HCT116 (cell line): ENCODE measurements around the gene SLFNL1. TPM values are rescaled to one million over a fixed set of nuclear protein-coding genes. Genes with fewer than 3 reads are reported as not detected.

Experiments
- ATAC-seq: fragments of 200-7000 bp; cut with Tn5 transposase; 2 replicates; pipeline ENCODE4 v1.9.1; 2020; ENCODE audit warnings: mild to moderate bottlenecking, moderate library complexity
- BruUV-seq: library from RNA; stranded (reverse); fragments of 400-500 nt; replicated peaks from 2 replicates; lab custom pipeline; 2021; lab: Mats Ljungman, UMichigan
- CTCF ChIA-PET: fragments of 300-600 bp; sonication (Branson Sonifier 250); formaldehyde crosslinking; loops from one replicate; lab custom pipeline; 2021; ENCODE audit warnings: antibody characterized with exemption; lab: Charles Lee
- POLR2A ChIA-PET: fragments of 300-600, 350-600 bp; sonication (Branson Sonifier 250); formaldehyde crosslinking; loops from one replicate; lab custom pipeline; 2021; ENCODE audit warnings: antibody characterized with exemption; lab: Charles Lee
- RAD21 ChIA-PET, 2 experiments: fragments of 300-600 bp; sonication (Branson Sonifier 250); formaldehyde crosslinking; loops; one replicate each; lab custom pipeline; 2023; ENCODE audit warnings: low total read pairs in 2 of 2; ENCODE audit not compliant: uncharacterized antibody in 2 of 2, unreplicated experiment in 2 of 2, low non-redundant PET in 1 of 2; lab: Charles Lee
- DNase-seq: peaks from one replicate; pipeline ENCODE4 v3.0.0-alpha.2; 2010; ENCODE audit warnings: low read depth, low spot score
- H2AFZ ChIP-seq: fragments of 200-600 bp; shearing (Covaris generic), sonication (generic); 2 replicates; pipeline ENCODE4 v1.6.1; 2017; ENCODE audit warnings: low read depth, mixed run types, mixed read lengths, antibody characterized with exemption, low read length; ENCODE audit not compliant: poor library complexity, severe bottlenecking
- H3K27ac ChIP-seq: 2 replicates; pipeline ENCODE4 v1.5.1; 2012; ENCODE audit warnings: low read depth, low read length
- H3K27me3 ChIP-seq: fragments of 200-600 bp; sonication (generic); 2 replicates; pipeline ENCODE4 v1.6.1; 2016; ENCODE audit warnings: mixed run types, low read length, mixed read lengths; ENCODE audit not compliant: insufficient read depth
- H3K36me3 ChIP-seq, 2 experiments: fragments of 200-500 bp in 1 of 2; fragments of 200-600 bp in 1 of 2; sonication (Bioruptor generic) in 1 of 2; sonication (generic) in 1 of 2; 2 replicates each; pipeline versions ENCODE4 v1.5.1 to v1.6.1; 2014 to 2016; ENCODE audit warnings: low read length in 2 of 2, inconsistent platforms in 1 of 2, mixed read lengths in 1 of 2, mixed run types in 1 of 2; ENCODE audit not compliant: insufficient read depth in 2 of 2, control insufficient read depth in 1 of 2
- H3K4me1 ChIP-seq, 2 experiments: fragments of 200-600 bp in 1 of 2; sonication (generic) in 1 of 2; 2 replicates each; pipeline versions ENCODE4 v1.5.1 to v1.6.1; 2012 to 2017; ENCODE audit warnings: low read length in 2 of 2, inconsistent platforms in 1 of 2, mild to moderate bottlenecking in 1 of 2, mixed read lengths in 1 of 2, mixed run types in 1 of 2, moderate library complexity in 1 of 2; ENCODE audit not compliant: insufficient read depth in 2 of 2, control insufficient read depth in 1 of 2
- H3K4me2 ChIP-seq: fragments of 200-600 bp; sonication (generic); 2 replicates; pipeline ENCODE4 v1.6.1; 2017; ENCODE audit warnings: mixed run types, low read length, mixed read lengths
- H3K4me3 ChIP-seq, 2 experiments: fragments of 200-600 bp in 1 of 2; sonication (generic) in 1 of 2; replicated peaks in 1 of 2; 2 replicates each; pipeline ENCODE4 v1.5.1; 2011 to 2016; ENCODE audit warnings: low read length in 2 of 2, control low read depth in 1 of 2, low read depth in 1 of 2, mild to moderate bottlenecking in 1 of 2, mixed read lengths in 1 of 2, mixed run types in 1 of 2
- H3K79me2 ChIP-seq: fragments of 200-600 bp; sonication (generic); 2 replicates; pipeline ENCODE4 v1.6.1; 2017; ENCODE audit warnings: mild to moderate bottlenecking, mixed run types, low read length, moderate library complexity, mixed read lengths; ENCODE audit not compliant: insufficient read depth
- H3K9ac ChIP-seq: fragments of 200-600 bp; sonication (generic); 2 replicates; pipeline ENCODE4 v1.6.1; 2016; ENCODE audit warnings: low read length, mixed read lengths
- H3K9me2 ChIP-seq: fragments of 200-600 bp; sonication (generic), shearing (Covaris generic); 2 replicates; pipeline ENCODE4 v1.6.1; 2017; ENCODE audit warnings: mixed run types, mild to moderate bottlenecking, moderate library complexity; ENCODE audit not compliant: insufficient read depth
- H3K9me3 ChIP-seq, 2 experiments: fragments of 200-500 bp in 1 of 2; fragments of 200-600 bp in 1 of 2; sonication (Bioruptor generic) in 1 of 2; sonication (generic) in 1 of 2; 2 replicates each; pipeline ENCODE4 v1.6.1; 2014 to 2017; ENCODE audit warnings: low read length in 2 of 2, mixed read lengths in 2 of 2, inconsistent platforms in 1 of 2, low read depth in 1 of 2, mild to moderate bottlenecking in 1 of 2, mixed run types in 1 of 2, moderate library complexity in 1 of 2; ENCODE audit not compliant: control insufficient read depth in 1 of 2, insufficient read depth in 1 of 2
- H4K20me1 ChIP-seq: fragments of 200-600 bp; sonication (generic), shearing (Covaris generic); 2 replicates; pipeline ENCODE4 v1.6.1; 2017; ENCODE audit warnings: mixed run types, mild to moderate bottlenecking, moderate library complexity; ENCODE audit not compliant: insufficient read depth
- ATF3 ChIP-seq: IDR thresholded peaks from 2 replicates; pipeline ENCODE4 v1.6.1; 2012
- CBX3 ChIP-seq: IDR thresholded peaks from 2 replicates; pipeline ENCODE4 v1.6.1; 2012; ENCODE audit warnings: low read depth
- CEBPB ChIP-seq: IDR thresholded peaks from 2 replicates; pipeline ENCODE4 v1.6.1; 2012; ENCODE audit warnings: low read depth
- CTCF ChIP-seq, 3 experiments: fragments of 200-600 bp in 1 of 3; sonication (generic) in 1 of 3; IDR thresholded peaks in 2 of 3; conservative IDR thresholded peaks in 1 of 3; 2 replicates each; pipeline ENCODE4 v1.5.1; 2012 to 2017; ENCODE audit warnings: low read depth in 2 of 3, low read length in 2 of 3, antibody characterized with exemption in 1 of 3, borderline replicate concordance in 1 of 3, control low read depth in 1 of 3, mild to moderate bottlenecking in 1 of 3, mixed read lengths in 1 of 3, mixed run types in 1 of 3, moderate library complexity in 1 of 3; ENCODE audit not compliant: insufficient read depth in 1 of 3
- EGR1 ChIP-seq: IDR thresholded peaks from 2 replicates; pipeline ENCODE4 v1.6.1; 2012; ENCODE audit warnings: low read depth
- ELF1 ChIP-seq: IDR thresholded peaks from 2 replicates; pipeline ENCODE4 v1.6.1; 2012; ENCODE audit warnings: low read depth, borderline replicate concordance
- EZH2 ChIP-seq: fragments of 200-600 bp; sonication (generic); IDR thresholded peaks from 2 replicates; pipeline ENCODE4 v1.6.1; 2017; ENCODE audit warnings: antibody characterized with exemption, mixed run types
- EZH2phosphoT487 ChIP-seq: fragments of 200-600 bp; IDR thresholded peaks from 2 replicates; pipeline ENCODE4 v1.6.1; 2018; ENCODE audit warnings: antibody characterized with exemption, borderline replicate concordance
- FOSL1 ChIP-seq: IDR thresholded peaks from 2 replicates; pipeline ENCODE4 v1.6.1; 2012; ENCODE audit warnings: low read depth
- MAX ChIP-seq: IDR thresholded peaks from 2 replicates; pipeline ENCODE4 v1.6.1; 2012
- POLR2A ChIP-seq: IDR thresholded peaks from 2 replicates; pipeline ENCODE4 v1.7.0; 2011; ENCODE audit warnings: borderline replicate concordance; ENCODE audit not compliant: insufficient read depth, insufficient read length; ENCODE audit errors: extremely low read depth
- POLR2AphosphoS5 ChIP-seq: IDR thresholded peaks from 2 replicates; pipeline ENCODE4 v1.6.1; 2011; ENCODE audit warnings: mild to moderate bottlenecking, low read depth, low read length, moderate library complexity
- RAD21 ChIP-seq: IDR thresholded peaks from 2 replicates; pipeline ENCODE4 v1.6.1; 2012; ENCODE audit warnings: low read depth, mild to moderate bottlenecking
- REST ChIP-seq: IDR thresholded peaks from 2 replicates; pipeline ENCODE4 v1.6.1; 2012; ENCODE audit warnings: low read depth
- SIN3A ChIP-seq: IDR thresholded peaks from 2 replicates; pipeline ENCODE4 v1.6.1; 2012; ENCODE audit warnings: low read depth
- SRF ChIP-seq: IDR thresholded peaks from 2 replicates; pipeline ENCODE4 v1.6.1; 2012; ENCODE audit warnings: low read depth
- TCF7L2 ChIP-seq: IDR thresholded peaks from 2 replicates; pipeline ENCODE4 v1.7.0; 2011; ENCODE audit warnings: borderline replicate concordance, inconsistent platforms; ENCODE audit not compliant: insufficient read depth, insufficient read length; ENCODE audit errors: extremely low read depth
- YY1 ChIP-seq: IDR thresholded peaks from 2 replicates; pipeline ENCODE4 v1.6.1; 2011; ENCODE audit warnings: low read length, low read depth, moderate library complexity, mild to moderate bottlenecking; ENCODE audit not compliant: insufficient replicate concordance; ENCODE audit errors: extremely low read depth
- ZNF274 ChIP-seq: fragments of 200-500 bp; sonication (Bioruptor generic); IDR thresholded peaks from 2 replicates; pipeline ENCODE4 v1.6.1; 2014; ENCODE audit warnings: mild to moderate bottlenecking, low read depth, low read length, inconsistent platforms
- intact Hi-C: fragments of 100-400 bp; cut with micrococcal nuclease; formaldehyde crosslinking; loops from 2 replicates; pipeline ENCODE4 v1.10.0; 2022
- total RNA-seq: library from RNA; stranded (reverse); gene quantifications from one replicate; pipeline ENCODE4 v1.2.1, GENCODE V29; 2021; ENCODE audit not compliant: unreplicated experiment

The SLFNL1 gene
- total RNA-seq, 1 experiment from 2014 or later: 0.20 TPM

- ChIA-PET CTCF (no interaction called here), RAD21 (no interaction called here)
- Histone ChIP-seq H3K4me2 (no peak overlapping the region), H3K4me3 (no peak overlapping the region), H3K79me2 (peaks cover 96% of the 10 kb centered on the region), H3K9me3 (no peaks in the 10 kb centered on the region)
- no TSS peak for BruUV-seq
- no peak for DNase-seq
- TF ChIP-seq CBX3 (no peak), POLR2AphosphoS5 (no peak), RAD21 (no peak), ZNF274 (no peak), TCF7L2 (no peak), EGR1 (no peak), ATF3 (no peak), CEBPB (no peak), POLR2A (no peak), MAX (no peak), ELF1 (no peak), EZH2phosphoT487 (no peak), SIN3A (no peak), YY1 (no peak), FOSL1 (no peak), SRF (no peak), CTCF (IDR thresholded peaks at IDR 0.05 in 2 of 3, conservative IDR thresholded peaks at IDR 0.05 in 1 of 3; ENCODE audit: borderline replicate concordance in 1 of 3, insufficient read depth in 1 of 3, low read depth in 2 of 3, low read length in 2 of 3) (no peak), REST (no peak), EZH2 (no peak)
- TF ChIP-seq, all 23 proteins: peak for 0
- Histone ChIP-seq H3K27me3 (no peaks in the 10 kb centered on the region), H3K36me3 (peaks cover 53 to 68% of the 10 kb centered on the region in 2 experiments), H3K4me1 (peaks cover 5 to 10% of the 10 kb centered on the region in 2 experiments; a peak in 3 of 4 replicates), H3K9me2 (no peaks in the 10 kb centered on the region), H4K20me1 (peaks cover 22% of the 10 kb centered on the region; the same call in 1 of the 2 replicates), H3K9ac (no peak overlapping the region), H3K27ac (no peak overlapping the region), H2AFZ (no peak overlapping the region)
- intact Hi-C loops: no loop called here
- POLR2A ChIA-PET: no interaction called here
- no peak for ATAC-seq
Measured at GRCh38 chr1:40984531-40984930, 37.0 kb downstream of the SLFNL1 start.
